GM12878 (cell line): ENCODE results near the gene SLC26A11. TPM values are rescaled to one million over a fixed set of nuclear protein-coding genes. Genes with fewer than 3 reads are reported as not detected.

Experiments used
- BRCA1 ChIP-seq: IDR thresholded peaks from 2 replicates; pipeline ENCODE4 v1.6.1; 2011; ENCODE audit warnings: low read depth, low read length, improper control_type of control experiment
- DPF2 ChIP-seq: fragments of 450-650 bp; IDR thresholded peaks from 2 replicates; pipeline ENCODE4 v1.6.1; 2017; ENCODE audit warnings: mild to moderate bottlenecking
- EGR1 ChIP-seq, 2 experiments: IDR thresholded peaks; 1 replicate in 1 of 2; 2 replicates in 1 of 2; pipeline ENCODE4 v1.6.1; 2011 to 2012; ENCODE audit warnings: low read depth in 2 of 2, low read length in 2 of 2, borderline replicate concordance in 1 of 2, mild to moderate bottlenecking in 1 of 2, moderate library complexity in 1 of 2
- HDAC6 ChIP-seq: fragments of 200-600 bp; sonication (generic); IDR thresholded peaks from one replicate; pipeline ENCODE4 v1.8.0; 2017; ENCODE audit warnings: antibody characterized with exemption; ENCODE audit not compliant: unreplicated experiment
- NBN ChIP-seq: fragments of 450-650 bp; IDR thresholded peaks from 2 replicates; pipeline ENCODE4 v1.6.1; 2016
- POLR2AphosphoS5 ChIP-seq: IDR thresholded peaks from 2 replicates; pipeline ENCODE4 v1.6.1; 2011; ENCODE audit warnings: mild to moderate bottlenecking, low read length, inconsistent platforms
- RBBP5 ChIP-seq: fragments of 200-600 bp; sonication (generic); conservative IDR thresholded peaks from 2 replicates; pipeline ENCODE4 v1.6.1; 2016
- TCF12 ChIP-seq: IDR thresholded peaks from 2 replicates; pipeline ENCODE4 v1.6.1; 2011; ENCODE audit warnings: low read depth, mild to moderate bottlenecking, low read length
- ZBED1 ChIP-seq: IDR thresholded peaks from 2 replicates; pipeline ENCODE4 v1.6.1; 2016; ENCODE audit warnings: borderline replicate concordance
- ZNF24 ChIP-seq: fragments of 450-650 bp; IDR thresholded peaks from 2 replicates; pipeline ENCODE4 v1.6.1; 2017; ENCODE audit warnings: antibody characterized with exemption, mild to moderate bottlenecking
- polyA plus RNA-seq, 11 experiments: library from polyadenylated mRNA; depleted of rRNA in 4 of 11; unstranded in 6 of 11; stranded (reverse) in 5 of 11; fragments of >200 nt; fragmentation: Nextera tagmentation in 4 of 11; fragmentation: Illumina TruSeq in 1 of 11; extraction: Ambion mirVana in 4 of 11; extraction: Trizol in 1 of 11; gene quantifications; 1 replicate in 1 of 11; 2 replicates in 10 of 11; pipeline versions ENCODE4 v1.2.1 to v1.2.3, GENCODE V29; 2011 to 2016; ENCODE audit warnings: inconsistent platforms in 2 of 11, missing spikeins in 2 of 11, low read depth in 1 of 11
- total RNA-seq, 4 experiments: library from RNA; depleted of rRNA in 3 of 4; stranded (reverse); fragments of >200 nt in 3 of 4; fragmentation: Illumina TruSeq in 1 of 4; extraction: Trizol in 1 of 4; gene quantifications; 2 replicates each; pipeline versions ENCODE4 v1.2.1 to v1.2.3, GENCODE V29; 2013 to 2021
- TF ChIP-seq, protein P1 (sequence below): fragments of 450-650 bp; IDR thresholded peaks from 2 replicates; pipeline ENCODE4 v1.6.1; 2017; ENCODE audit warnings: mild to moderate bottlenecking, moderate library complexity
- TF ChIP-seq, protein P2 (sequence below): IDR thresholded peaks from 2 replicates; pipeline ENCODE4 v1.6.1; 2011; ENCODE audit warnings: low read depth, mild to moderate bottlenecking, low read length, moderate library complexity, borderline replicate concordance; ENCODE audit errors: extremely low read depth
- TF ChIP-seq, protein P3 (sequence below): fragments of 450-650 bp; IDR thresholded peaks from 2 replicates; pipeline ENCODE4 v1.6.1; 2018; ENCODE audit warnings: borderline replicate concordance, mild to moderate bottlenecking; ENCODE audit not compliant: partially characterized antibody

The SLC26A11 gene
- total and polyA plus RNA-seq, 10 of the 15 experiments (the other 5 are each of a cell fraction or from before 2014, with no cell fraction given): 0.05 to 4.1 (median 1.2) TPM; not detected in 1

DNA sequence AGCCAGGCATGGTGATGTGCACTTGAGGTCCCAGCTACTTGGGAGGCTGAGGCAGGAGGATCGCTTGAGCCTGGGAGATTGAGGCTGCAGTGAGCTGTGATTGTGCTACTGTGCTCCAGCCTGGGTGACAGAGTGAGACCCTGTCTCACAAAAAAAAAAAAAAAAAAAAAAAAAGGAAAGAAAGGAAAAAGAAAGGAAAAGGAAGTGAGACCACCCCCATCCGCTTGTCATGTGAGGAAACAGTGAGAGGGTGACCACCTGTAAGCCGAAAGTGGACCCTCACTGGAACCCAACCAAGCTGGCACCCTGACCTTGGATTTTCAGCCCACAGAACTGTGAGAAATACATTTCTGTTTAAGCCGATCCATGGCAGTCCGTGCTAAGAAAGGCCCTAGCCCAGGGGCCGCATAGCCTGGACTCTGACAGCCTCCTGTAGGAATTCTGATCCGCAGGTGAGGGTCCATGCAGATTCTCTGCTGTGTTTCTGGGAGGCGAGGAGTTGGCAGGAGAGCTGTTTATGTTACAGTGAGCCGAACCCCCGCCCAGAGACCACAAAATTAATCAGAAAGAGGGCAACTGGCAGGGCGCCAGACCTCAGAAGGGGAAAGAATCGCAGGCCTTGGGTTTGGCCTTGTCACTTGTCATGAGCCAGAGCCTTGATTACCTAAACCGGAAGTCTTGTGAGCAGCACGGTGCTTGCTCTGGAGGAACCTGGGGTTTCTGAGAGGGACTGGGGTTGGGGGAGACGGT is 1.0 kb upstream of the SLC26A11 start (continued):
- TF ChIP-seq, protein P1, sequence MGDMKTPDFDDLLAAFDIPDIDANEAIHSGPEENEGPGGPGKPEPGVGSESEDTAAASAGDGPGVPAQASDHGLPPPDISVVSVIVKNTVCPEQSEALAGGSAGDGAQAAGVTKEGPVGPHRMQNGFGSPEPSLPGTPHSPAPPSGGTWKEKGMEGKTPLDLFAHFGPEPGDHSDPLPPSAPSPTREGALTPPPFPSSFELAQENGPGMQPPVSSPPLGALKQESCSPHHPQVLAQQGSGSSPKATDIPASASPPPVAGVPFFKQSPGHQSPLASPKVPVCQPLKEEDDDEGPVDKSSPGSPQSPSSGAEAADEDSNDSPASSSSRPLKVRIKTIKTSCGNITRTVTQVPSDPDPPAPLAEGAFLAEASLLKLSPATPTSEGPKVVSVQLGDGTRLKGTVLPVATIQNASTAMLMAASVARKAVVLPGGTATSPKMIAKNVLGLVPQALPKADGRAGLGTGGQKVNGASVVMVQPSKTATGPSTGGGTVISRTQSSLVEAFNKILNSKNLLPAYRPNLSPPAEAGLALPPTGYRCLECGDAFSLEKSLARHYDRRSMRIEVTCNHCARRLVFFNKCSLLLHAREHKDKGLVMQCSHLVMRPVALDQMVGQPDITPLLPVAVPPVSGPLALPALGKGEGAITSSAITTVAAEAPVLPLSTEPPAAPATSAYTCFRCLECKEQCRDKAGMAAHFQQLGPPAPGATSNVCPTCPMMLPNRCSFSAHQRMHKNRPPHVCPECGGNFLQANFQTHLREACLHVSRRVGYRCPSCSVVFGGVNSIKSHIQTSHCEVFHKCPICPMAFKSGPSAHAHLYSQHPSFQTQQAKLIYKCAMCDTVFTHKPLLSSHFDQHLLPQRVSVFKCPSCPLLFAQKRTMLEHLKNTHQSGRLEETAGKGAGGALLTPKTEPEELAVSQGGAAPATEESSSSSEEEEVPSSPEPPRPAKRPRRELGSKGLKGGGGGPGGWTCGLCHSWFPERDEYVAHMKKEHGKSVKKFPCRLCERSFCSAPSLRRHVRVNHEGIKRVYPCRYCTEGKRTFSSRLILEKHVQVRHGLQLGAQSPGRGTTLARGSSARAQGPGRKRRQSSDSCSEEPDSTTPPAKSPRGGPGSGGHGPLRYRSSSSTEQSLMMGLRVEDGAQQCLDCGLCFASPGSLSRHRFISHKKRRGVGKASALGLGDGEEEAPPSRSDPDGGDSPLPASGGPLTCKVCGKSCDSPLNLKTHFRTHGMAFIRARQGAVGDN: peak; percentile 83
- peak; percentile 69; the same call in 1 of the 2 replicates for TF ChIP-seq NBN
- TF ChIP-seq EGR1 (IDR thresholded peaks at IDR 0.05; ENCODE audit: borderline replicate concordance in 1 of 2, low read depth in 2 of 2, low read length in 2 of 2): 0 out of 3 replicates have a peak, but pooled peaks of 1 of the 2 experiments have one; percentile 21
- no peak for TF ChIP-seq ZBED1
- no peak for TF ChIP-seq BRCA1
- no peak for TF ChIP-seq HDAC6
- TF ChIP-seq ZNF24: no peak
- TF ChIP-seq TCF12: no peak
- TF ChIP-seq POLR2AphosphoS5: peak; percentile 55; the same call in 1 of the 2 replicates
- TF ChIP-seq, protein P2, sequence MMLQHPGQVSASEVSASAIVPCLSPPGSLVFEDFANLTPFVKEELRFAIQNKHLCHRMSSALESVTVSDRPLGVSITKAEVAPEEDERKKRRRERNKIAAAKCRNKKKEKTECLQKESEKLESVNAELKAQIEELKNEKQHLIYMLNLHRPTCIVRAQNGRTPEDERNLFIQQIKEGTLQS: no peak
- TF ChIP-seq DPF2: no peak
- no peak for TF ChIP-seq RBBP5
- TF ChIP-seq, protein P3, sequence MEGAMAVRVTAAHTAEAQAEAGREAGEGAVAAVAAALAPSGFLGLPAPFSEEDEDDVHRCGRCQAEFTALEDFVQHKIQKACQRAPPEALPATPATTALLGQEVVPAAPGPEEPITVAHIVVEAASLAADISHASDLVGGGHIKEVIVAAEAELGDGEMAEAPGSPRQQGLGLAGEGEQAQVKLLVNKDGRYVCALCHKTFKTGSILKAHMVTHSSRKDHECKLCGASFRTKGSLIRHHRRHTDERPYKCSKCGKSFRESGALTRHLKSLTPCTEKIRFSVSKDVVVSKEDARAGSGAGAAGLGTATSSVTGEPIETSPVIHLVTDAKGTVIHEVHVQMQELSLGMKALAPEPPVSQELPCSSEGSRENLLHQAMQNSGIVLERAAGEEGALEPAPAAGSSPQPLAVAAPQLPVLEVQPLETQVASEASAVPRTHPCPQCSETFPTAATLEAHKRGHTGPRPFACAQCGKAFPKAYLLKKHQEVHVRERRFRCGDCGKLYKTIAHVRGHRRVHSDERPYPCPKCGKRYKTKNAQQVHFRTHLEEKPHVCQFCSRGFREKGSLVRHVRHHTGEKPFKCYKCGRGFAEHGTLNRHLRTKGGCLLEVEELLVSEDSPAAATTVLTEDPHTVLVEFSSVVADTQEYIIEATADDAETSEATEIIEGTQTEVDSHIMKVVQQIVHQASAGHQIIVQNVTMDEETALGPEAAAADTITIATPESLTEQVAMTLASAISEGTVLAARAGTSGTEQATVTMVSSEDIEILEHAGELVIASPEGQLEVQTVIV: peak; percentile 3
